Mucosa of rectum (tissue), 2 donors: Measurements from ENCODE around the gene CTSD.

Source experiments
- H3K27ac ChIP-seq, 2 donors: one replicate each; pipeline ENCODE4 v1.7.0; 2013; ENCODE audit warnings: inconsistent platforms in 2 of 2, low read depth in 2 of 2, low read length in 2 of 2
- H3K27me3 ChIP-seq, 2 donors: one replicate each; pipeline ENCODE4 v1.7.0; 2013; ENCODE audit warnings: low read length in 2 of 2; ENCODE audit not compliant: control insufficient read depth in 2 of 2, insufficient read depth in 2 of 2
- H3K36me3 ChIP-seq, 2 donors: one replicate each; pipeline ENCODE4 v1.7.0; 2013; ENCODE audit warnings: low read length in 2 of 2; ENCODE audit not compliant: control insufficient read depth in 2 of 2, insufficient read depth in 2 of 2
- H3K4me1 ChIP-seq, 2 donors: one replicate each; pipeline ENCODE4 v1.7.0; 2013; ENCODE audit warnings: low read length in 2 of 2, mild to moderate bottlenecking in 1 of 2; ENCODE audit not compliant: control insufficient read depth in 2 of 2, insufficient read depth in 2 of 2
- H3K4me3 ChIP-seq, 2 donors: one replicate each; pipeline ENCODE4 v1.7.0; 2013; ENCODE audit warnings: low read length in 2 of 2
- H3K9ac ChIP-seq, 2 donors: one replicate each; pipeline ENCODE4 v1.7.0; 2013; ENCODE audit warnings: low read length in 2 of 2, low read depth in 1 of 2, mild to moderate bottlenecking in 1 of 2
- H3K9me3 ChIP-seq, 2 donors: one replicate each; pipeline ENCODE4 v1.7.0; 2013; ENCODE audit warnings: low read length in 2 of 2; ENCODE audit not compliant: control insufficient read depth in 2 of 2
- donor health status: healthy.
- donor health status: Normal muscosa, but diverticular disease.

The CTSD gene

DNA sequence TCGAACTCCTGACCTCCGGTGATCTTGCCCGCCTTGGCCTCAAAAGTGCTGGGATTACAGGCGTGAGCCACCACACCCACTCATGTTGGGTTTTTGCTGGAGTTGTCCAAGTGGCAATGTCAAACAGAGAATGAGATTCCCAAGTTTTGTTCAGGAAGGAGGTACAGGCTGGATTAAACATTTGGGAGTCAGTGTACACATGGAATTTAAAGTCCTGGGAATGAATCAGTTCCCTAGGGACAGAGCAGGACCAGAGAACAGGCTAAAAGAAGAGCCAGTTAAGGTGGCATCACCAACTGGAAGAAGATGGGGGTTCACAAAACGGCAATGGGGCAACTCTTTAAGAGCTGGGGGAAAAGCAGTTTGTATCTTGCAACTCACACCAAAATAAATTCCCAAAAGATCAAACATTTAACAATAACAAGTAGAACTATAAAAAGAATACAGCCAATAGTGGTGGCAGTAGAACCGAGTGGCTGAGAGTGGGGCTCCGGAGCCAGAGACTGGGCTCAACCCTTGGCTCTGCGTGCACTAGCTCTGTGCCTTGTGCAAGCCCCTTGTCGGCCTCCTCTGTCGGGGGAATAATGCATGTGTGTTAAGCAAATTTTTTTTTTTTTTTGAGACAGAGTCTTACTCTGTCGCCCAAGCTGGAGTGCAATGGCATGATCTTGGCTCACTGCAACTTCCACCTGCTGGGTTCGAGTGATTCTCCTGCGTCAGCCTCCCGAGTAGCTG is 33.8 kb upstream of the CTSD start:
- Histone ChIP-seq H3K9me3 (no peaks in the 10 kb centered on the region), H3K27ac (no peak overlapping the region), H3K36me3 (no peaks in the 10 kb centered on the region), H3K4me1 (no peaks in the 10 kb centered on the region), H3K4me3 (no peak overlapping the region), H3K27me3 (peaks cover 7 to 9% of the 10 kb centered on the region in 2 donors), H3K9ac (no peak overlapping the region)

DNA sequence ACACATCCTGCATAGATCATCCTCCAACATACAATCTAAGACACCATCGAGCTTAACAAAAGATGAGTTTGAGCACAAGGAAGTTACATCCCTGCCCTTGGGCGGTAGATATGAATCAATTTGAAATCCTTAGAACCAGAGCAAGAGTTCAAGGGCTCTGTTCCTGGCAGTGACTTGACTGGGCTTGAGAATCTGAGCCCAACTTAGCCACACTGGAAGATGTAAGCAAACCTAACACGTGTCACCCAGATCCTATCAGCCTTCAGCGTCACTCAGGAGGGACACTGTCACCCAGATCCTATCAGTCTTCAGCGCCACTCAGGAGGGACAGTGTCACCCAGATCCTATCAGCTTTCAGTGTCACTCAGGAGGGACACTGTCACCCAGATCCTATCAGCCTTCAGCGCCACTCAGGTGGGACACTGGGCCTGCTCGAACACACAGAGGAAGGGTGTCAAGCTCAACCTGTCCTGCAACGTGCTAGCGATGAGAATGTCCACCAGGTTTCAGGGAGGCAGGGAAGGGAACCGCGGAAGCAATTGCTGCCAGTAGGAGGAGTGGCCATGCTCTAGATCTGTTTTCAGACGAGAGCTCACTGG is 32.8 kb upstream of the CTSD start:
- no peaks in the 10 kb centered on the region for H3K9me3 ChIP-seq
- no peak overlapping the region for H3K4me3 ChIP-seq
- H3K27me3 ChIP-seq: peaks cover 7 to 9% of the 10 kb centered on the region in 2 donors

DNA sequence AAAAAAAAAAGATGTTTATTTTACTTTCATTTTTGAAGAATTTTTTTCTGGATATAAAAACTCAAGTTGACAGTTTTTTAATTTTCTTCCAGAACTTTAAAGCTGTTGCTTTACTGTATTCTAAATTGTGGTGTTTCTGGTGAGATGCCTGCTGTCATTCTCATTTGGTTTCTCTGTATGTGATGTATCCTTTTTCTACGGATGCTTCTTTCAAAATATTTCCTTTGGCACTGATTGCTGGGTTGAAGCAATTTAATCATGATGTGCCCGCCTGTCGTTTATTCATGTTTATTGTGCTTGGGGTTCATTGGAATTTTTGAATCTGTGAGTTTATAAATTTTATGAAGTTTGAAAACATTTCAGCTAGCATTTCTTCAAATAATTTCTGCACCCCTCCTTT is 29.4 kb upstream of the CTSD start:
- H3K27ac ChIP-seq: no peak overlapping the region
- H3K4me1 ChIP-seq: no peaks in the 10 kb centered on the region
- no peak overlapping the region for H3K4me3 ChIP-seq
- H3K9me3 ChIP-seq: no peaks in the 10 kb centered on the region
- no peaks in the 10 kb centered on the region for H3K36me3 ChIP-seq
- H3K9ac ChIP-seq: no peak overlapping the region
- H3K27me3 ChIP-seq: peaks cover 6 to 7% of the 10 kb centered on the region in 2 donors

More for the DNA sequence above, 32.8 kb upstream of the CTSD start:
- Histone ChIP-seq H3K4me1 (no peaks in the 10 kb centered on the region), H3K27ac (no peak overlapping the region), H3K9ac (no peak overlapping the region), H3K36me3 (no peaks in the 10 kb centered on the region)

DNA sequence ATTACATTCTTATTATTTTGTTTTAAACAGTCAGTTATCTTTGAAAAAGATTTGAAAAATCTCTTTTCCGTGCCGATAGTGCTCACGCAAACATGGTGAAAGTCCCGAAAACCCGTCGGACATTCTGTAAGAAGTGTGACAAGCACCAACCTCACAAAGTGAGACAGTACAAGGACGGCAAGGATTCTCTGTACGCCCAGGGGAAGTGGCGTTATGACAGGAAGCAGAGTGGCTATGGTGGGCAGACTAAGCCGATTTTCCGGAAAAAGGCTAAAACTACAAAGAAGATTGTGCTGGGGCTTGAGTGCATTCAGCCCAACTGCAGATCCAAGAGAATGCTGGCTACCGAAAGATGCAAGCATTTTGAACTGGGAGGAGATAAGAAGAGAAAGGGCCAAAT is 28.7 kb upstream of the CTSD start:
- Histone ChIP-seq H3K4me3 (no peak overlapping the region), H3K9ac (no peak overlapping the region), H3K27me3 (peaks cover 4 to 7% of the 10 kb centered on the region in 2 donors), H3K4me1 (no peaks in the 10 kb centered on the region), H3K9me3 (no peaks in the 10 kb centered on the region), H3K27ac (no peak overlapping the region), H3K36me3 (no peaks in the 10 kb centered on the region)

DNA sequence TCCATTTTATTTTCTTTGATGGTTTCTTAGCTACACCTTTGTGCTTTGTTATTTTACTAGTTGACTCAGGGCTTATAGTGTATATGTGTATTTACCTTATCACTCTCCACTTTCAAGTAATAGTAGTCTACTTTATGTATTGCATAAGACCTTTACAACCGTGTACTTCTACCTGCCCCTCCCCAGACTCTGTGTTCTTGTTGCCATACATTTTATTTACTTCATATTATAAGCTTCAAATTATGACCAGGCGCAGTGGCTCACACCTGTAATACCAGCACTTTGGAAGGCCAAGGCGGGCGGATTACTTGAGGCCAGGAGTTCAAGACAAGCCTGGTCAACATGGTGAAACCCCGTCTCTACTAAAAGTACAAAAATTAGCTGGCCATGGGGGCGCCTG is 28.2 kb upstream of the CTSD start:
- no peak overlapping the region for H3K4me3 ChIP-seq
- no peak overlapping the region for H3K9ac ChIP-seq
- no peak overlapping the region for H3K27ac ChIP-seq
- no peaks in the 10 kb centered on the region for H3K36me3 ChIP-seq
- no peaks in the 10 kb centered on the region for H3K9me3 ChIP-seq
- H3K4me1 ChIP-seq: no peaks in the 10 kb centered on the region
- H3K27me3 ChIP-seq: peaks cover 4 to 7% of the 10 kb centered on the region in 2 donors

DNA sequence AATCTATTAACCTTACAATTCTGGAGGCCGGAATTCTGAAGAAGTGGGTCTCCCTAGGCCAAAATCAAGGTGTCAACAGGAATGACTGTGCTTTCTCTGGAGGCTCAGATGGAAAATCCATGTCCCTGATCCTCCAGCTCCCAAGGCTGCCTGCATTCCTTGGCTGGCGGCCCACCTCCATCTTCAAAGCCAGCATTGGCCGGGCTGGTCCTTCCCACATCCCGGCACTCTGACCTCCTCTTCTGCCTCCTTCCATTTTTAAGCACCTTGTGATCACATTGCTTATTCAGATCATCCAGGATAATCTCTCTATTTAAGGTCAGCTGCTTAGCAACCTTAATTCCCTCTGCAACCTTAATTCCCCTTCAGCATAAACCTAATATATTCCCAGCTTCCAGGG is 22.7 kb upstream of the CTSD start:
- Histone ChIP-seq H3K27ac (no peak overlapping the region), H3K9me3 (no peaks in the 10 kb centered on the region), H3K4me1 (peaks cover 0 to 2% of the 10 kb centered on the region in 2 donors), H3K27me3 (no peaks in the 10 kb centered on the region), H3K36me3 (no peaks in the 10 kb centered on the region), H3K9ac (no peak overlapping the region), H3K4me3 (no peak overlapping the region)

DNA sequence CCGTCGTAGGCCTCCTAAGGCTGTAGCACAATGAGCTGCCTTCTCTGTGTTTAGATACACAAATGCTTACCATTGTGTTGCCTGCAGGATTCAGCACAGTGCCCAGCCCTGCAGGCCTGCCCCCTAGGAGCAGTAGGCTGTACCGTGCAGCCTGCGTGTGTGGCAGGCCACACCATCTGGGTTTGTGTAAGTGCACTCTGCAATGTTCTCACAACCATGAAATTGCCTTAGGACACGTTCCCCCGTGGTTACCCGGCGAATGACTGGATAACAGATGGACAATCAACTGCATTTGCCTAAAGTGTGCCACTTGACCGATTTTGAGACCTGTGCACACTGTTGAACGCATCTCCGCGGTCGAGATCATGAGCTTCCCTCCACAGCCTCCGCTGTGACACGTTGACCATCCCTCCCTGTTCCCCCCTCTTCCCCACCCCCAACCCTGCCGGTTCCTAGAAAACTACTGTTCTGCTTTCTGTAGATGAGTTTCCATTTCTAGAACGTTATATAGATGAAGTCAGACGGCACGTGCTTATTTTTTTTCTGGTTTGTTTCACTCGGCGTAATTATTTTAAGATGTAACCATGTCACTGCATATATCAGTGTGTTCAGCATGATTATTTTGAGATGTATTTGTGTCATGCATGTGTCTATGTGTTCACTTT is 22.2 kb upstream of the CTSD start:
- Histone ChIP-seq H3K4me3 (no peak overlapping the region), H3K27ac (peak overlapping the region in 1 of 2 donors; percentile 28), H3K9me3 (no peaks in the 10 kb centered on the region), H3K9ac (no peak overlapping the region), H3K4me1 (peaks cover 0 to 2% of the 10 kb centered on the region in 2 donors), H3K27me3 (no peaks in the 10 kb centered on the region), H3K36me3 (no peaks in the 10 kb centered on the region)

DNA sequence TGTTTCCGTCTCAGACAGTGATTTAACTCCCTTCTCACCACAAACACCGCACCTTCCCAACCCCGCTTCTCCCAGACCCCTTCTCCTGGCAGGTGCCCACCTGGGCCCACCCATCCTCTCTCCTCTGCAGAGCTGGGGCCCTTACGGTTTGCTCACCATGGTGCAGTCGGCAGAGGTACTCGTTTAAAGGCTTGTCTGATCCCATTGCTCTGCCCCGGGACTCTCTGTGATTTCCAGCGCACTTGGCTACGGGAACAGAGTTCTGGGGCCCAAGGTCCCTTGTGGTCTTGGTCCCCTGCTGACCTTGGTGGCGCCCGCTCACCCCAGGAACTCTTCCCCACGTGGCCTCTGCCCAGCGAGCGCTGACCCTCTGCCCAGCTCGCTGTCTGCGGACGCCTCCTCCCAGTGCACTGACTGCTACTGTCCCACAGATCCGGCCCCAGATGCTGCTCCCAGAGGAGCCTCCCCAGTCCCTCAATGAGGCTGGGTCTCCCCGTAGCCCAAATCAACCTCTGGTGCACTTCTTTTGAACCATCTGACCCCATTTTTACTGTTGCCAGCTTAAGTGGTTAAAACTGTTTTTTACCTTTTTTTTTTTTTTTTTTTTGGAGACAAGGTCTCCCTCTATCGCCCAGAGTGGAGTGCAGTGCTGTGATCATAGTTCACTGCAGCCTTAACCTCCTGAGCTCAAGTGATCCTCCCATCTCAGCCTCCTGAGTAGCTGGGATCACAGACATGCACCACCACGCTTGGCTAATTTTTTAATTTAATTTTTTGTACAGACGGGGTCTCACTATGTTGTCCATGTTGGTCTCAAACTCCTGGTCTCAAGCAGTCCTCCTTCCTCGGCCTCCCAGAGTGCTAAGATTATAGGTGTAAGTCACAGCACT is 21.3 kb upstream of the CTSD start:
- Histone ChIP-seq H3K9ac (no peak overlapping the region), H3K27me3 (no peaks in the 10 kb centered on the region), H3K9me3 (no peaks in the 10 kb centered on the region), H3K4me1 (peaks cover 0 to 2% of the 10 kb centered on the region in 2 donors), H3K4me3 (no peak overlapping the region), H3K27ac (no peak overlapping the region), H3K36me3 (no peaks in the 10 kb centered on the region)

DNA sequence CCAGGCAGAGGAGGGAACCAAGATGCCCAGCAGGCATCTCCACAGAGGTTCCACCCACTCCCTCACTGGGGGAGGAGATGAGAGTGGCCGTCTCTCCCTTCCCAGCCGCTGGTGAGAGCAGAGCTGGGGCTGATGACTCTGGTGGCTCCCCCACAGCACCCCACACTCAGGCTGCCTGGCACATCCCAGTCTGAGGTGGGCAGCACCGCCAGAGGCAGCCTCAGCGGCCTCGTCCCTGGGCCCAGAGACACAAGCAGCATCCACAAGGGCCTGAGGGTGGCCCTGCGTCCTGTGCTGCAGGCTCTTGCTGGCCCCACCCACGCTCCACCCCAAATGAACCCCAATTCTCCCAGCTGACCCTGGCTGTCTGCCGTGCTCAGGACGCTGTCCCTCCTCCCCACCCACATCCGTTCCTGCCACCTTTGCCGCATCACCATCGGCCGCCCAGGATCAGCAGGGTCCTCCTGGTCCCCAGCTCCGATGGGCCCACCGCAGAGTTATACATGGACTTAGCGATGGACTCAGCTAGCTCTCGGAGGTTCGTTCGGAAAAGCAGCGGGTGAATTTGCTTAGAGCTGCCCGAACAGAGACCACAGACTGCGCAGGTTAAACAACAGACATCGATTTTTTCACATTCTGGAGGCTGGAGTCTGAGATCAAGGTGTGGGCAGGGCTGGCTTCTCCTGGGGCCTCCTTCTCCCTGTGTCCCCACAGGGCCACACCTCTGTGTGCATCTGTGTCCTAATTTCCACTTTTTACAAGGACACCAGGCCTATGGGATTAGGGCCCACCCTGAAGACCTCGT is 20.2 kb upstream of the CTSD start:
- peaks cover 0 to 2% of the 10 kb centered on the region in 2 donors for H3K4me1 ChIP-seq

More for the DNA sequence above, 20.2 kb upstream of the CTSD start:
- no peaks in the 10 kb centered on the region for H3K9me3 ChIP-seq
- no peak overlapping the region for H3K4me3 ChIP-seq
- no peak overlapping the region for H3K9ac ChIP-seq
- H3K27me3 ChIP-seq: peaks cover 0 to 4% of the 10 kb centered on the region in 2 donors
- no peaks in the 10 kb centered on the region for H3K36me3 ChIP-seq
- no peak overlapping the region for H3K27ac ChIP-seq
